Progenitor cell of endocrine pancreas (in vitro differentiated cells): ENCODE data around the gene FBP1. TPM values are rescaled to one million over a fixed set of nuclear protein-coding genes. Genes with fewer than 3 reads are reported as not detected.

Source experiments
- DNase-seq: peaks from one replicate; pipeline ENCODE4 v3.0.0; 2021; ENCODE audit warnings: low spot score; ENCODE audit not compliant: unreplicated experiment
- H3K27ac Mint-ChIP-seq: 2 replicates; pipeline ENCODE4 v1.8.0; 2021; ENCODE audit warnings: mild to moderate bottlenecking, moderate library complexity, mixed read lengths
- H3K27me3 Mint-ChIP-seq: 2 replicates; pipeline ENCODE4 v1.8.0; 2021; ENCODE audit warnings: mixed read lengths
- H3K36me3 Mint-ChIP-seq: 2 replicates; pipeline ENCODE4 v1.8.0; 2022; ENCODE audit warnings: mixed read lengths; ENCODE audit not compliant: insufficient read depth
- H3K4me1 Mint-ChIP-seq: 2 replicates; pipeline ENCODE4 v1.8.0; 2021; ENCODE audit warnings: low read depth, mixed read lengths
- H3K4me3 Mint-ChIP-seq: 2 replicates; pipeline ENCODE4 v1.8.0; 2021; ENCODE audit warnings: low read depth, mild to moderate bottlenecking, moderate library complexity, mixed read lengths
- H3K9me3 Mint-ChIP-seq: 2 replicates; pipeline ENCODE4 v1.8.0; 2021; ENCODE audit warnings: low read depth, mixed read lengths
- CTCF ChIP-seq: fragments of 200-600 bp; sonication (generic); IDR thresholded peaks from one replicate; pipeline ENCODE4 v1.5.0; 2021; ENCODE audit warnings: antibody characterized with exemption, mild to moderate bottlenecking; ENCODE audit not compliant: unreplicated experiment
- total RNA-seq: library from RNA; stranded (reverse); gene quantifications from 2 replicates; pipeline ENCODE4 v1.2.1, GENCODE V29; 2021

Gene FBP1
- total RNA-seq, 1 donor from 2014 or later = 4.6 TPM

- H3K27ac Mint-ChIP-seq = no peak overlapping the region
- no peak overlapping the region for H3K4me3 Mint-ChIP-seq
- DNase-seq = no peak
- H3K27me3 Mint-ChIP-seq = no peaks in the 10 kb centered on the region
- no peak for TF ChIP-seq CTCF
- H3K9me3 Mint-ChIP-seq = no peaks in the 10 kb centered on the region
- H3K36me3 Mint-ChIP-seq = no peaks in the 10 kb centered on the region
- peaks cover 5% of the 10 kb centered on the region for H3K4me1 Mint-ChIP-seq
These were observed 33.6 kb upstream of the FBP1 start for GRCh38 chr9:94672811-94673487.

DNA sequence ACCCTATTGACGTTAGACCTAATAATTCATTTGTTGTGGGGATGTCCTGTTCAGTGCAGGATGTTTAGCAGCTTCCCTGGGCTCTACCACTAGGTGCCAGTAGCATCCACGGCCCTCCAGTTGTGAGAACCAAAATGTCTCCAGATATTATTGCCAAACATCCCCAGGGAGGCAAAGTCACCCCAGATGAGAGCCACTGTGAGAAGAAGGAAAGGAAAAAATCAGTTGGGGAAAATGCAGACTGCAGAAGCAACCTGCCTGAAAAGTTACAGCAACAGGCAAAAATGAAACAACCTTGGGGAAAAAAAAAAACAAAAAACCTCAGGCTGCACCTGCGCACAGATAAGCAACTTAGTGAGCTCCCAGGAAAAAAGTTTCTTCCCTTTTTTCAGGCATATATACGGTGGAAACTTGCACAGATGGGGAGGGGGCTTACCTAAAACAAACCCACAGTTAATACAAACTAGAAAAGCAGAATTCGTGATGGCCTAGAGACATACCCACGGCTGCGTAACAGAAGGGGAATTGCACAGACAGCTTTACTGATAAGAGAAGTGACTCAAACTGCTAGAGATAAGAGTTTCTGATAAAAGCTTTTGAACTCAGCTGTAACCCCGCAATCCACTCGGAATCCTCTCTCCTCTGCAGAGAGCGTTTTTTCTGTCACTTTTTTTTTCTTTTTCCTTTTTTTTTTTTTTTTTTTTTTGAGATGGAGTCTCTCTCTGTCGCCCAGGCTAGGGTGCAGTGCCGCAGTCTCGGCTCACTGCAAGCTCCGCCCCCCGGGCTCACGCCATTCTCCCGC is 29.8 kb upstream of the FBP1 start:
- H3K36me3 Mint-ChIP-seq = no peaks in the 10 kb centered on the region
- peaks cover 21% of the 10 kb centered on the region for H3K4me1 Mint-ChIP-seq
- no peaks in the 10 kb centered on the region for H3K9me3 Mint-ChIP-seq
- DNase-seq = no peak
- H3K4me3 Mint-ChIP-seq = peak overlapping the region; percentile 48
- H3K27ac Mint-ChIP-seq = peak overlapping the region; percentile 77
- peak; percentile 72 for TF ChIP-seq CTCF
- H3K27me3 Mint-ChIP-seq = no peaks in the 10 kb centered on the region

GRCh38 chr9:94668418-94668927 is 29.2 kb upstream of the FBP1 start:
- Mint-ChIP-seq H3K9me3 (no peaks in the 10 kb centered on the region), H3K27ac (no peak overlapping the region)

DNA sequence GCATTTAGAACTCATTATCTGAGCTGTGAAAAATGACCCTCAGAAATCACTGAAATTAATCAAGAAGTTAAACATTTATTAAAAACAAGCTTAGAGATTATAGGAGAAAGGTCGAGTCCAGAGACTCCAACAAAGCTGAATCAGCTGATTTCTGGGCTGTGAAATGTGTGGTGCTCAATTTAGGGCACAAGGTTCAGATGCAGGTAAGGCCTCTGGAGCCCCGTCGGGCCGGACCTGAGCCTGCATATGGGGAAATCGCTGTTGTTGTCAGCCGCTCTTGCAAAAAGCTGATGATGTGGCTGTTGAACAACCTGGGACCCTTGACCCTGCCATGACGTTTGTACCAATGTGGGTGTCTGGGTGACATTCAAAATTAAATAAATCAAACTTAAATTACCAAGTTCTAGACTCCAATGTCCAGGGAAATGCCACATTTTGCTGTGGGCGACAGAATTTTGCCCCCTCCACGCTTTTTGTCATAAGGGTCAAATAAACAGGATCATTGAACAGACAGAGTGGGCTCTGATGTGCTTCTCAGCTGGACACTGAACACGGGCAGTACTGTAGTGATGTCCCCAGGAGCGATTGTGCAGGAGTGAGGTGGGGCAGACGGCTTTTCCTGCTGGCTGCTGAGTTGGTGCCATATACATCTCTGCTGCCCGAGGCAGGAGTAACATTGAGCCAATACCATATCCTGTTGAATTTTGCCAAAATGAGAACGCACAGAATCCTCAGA is 27.2 kb upstream of the FBP1 start:
- H3K4me1 Mint-ChIP-seq = peaks cover 25% of the 10 kb centered on the region
- no peak for DNase-seq
- no peaks in the 10 kb centered on the region for H3K27me3 Mint-ChIP-seq
- no peaks in the 10 kb centered on the region for H3K36me3 Mint-ChIP-seq
- H3K4me3 Mint-ChIP-seq = no peak overlapping the region
- H3K9me3 Mint-ChIP-seq = no peaks in the 10 kb centered on the region
- no peak for TF ChIP-seq CTCF
- H3K27ac Mint-ChIP-seq = no peak overlapping the region

More at GRCh38 chr9:94668418-94668927, 29.2 kb upstream of the FBP1 start:
- Mint-ChIP-seq H3K27me3 (no peaks in the 10 kb centered on the region), H3K4me3 (no peak overlapping the region), H3K36me3 (no peaks in the 10 kb centered on the region), H3K4me1 (peaks cover 21% of the 10 kb centered on the region)
- TF ChIP-seq CTCF = no peak
- DNase-seq = no peak

DNA sequence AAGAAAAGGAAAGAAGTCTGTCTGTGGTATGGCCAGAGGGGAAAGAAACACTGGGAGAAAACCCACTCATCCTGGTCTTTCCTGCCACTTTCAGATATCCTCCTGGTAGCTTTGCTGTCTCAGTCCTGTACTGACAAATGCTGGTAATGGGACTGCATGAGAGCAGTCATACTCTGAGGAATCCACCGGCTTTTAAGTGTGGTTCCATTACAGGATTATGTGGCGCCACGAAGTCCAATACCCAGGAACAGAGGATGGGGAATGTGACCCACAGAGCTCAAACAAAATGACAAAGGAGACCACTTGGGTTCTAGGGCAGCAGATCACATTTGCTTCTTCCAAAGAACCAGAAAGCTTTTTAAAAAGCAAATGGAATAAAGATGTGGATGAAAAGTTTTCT is 26.3 kb upstream of the FBP1 start:
- no peak for TF ChIP-seq CTCF
- Mint-ChIP-seq H3K27me3 (no peaks in the 10 kb centered on the region), H3K4me3 (no peak overlapping the region), H3K4me1 (peaks cover 25% of the 10 kb centered on the region), H3K27ac (peak overlapping the region; percentile 1), H3K9me3 (no peaks in the 10 kb centered on the region), H3K36me3 (no peaks in the 10 kb centered on the region)
- DNase-seq = no peak
